Islet precursor cell (in vitro differentiated cells): ENCODE measurements around the gene SAMD4A.
"Not testable (repeated sequence)": the region's sequence is repeated elsewhere in the genome, so short reads cannot be mapped to it uniquely, and the experiment has no call there.

Experiments used
- DNase-seq: peaks from one replicate; pipeline ENCODE4 v3.0.0-alpha.2; 2018

SAMD4A gene

DNA sequence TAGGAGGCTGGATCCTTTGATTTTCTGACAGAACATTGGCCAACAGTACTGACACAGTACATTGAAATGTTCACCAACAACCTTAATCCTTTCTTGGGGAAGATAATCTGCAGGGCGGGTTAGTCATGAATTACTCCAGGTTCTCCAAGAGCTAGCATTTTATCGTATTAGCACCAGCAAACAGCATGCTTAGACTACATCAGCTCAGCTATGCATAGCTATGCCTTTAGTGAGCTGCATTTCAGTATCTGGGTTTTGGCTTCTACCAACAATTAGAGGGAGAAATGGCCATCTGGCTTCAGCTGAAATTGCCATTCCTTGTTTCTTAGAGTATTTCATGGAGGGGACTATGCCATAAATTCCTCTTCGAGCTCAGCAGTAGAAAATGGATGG is 33.8 kb downstream of the SAMD4A start:
- DNase-seq = peak; percentile 72

- DNase-seq = no peak
These were observed 36.4 kb downstream of the SAMD4A start for GRCh38 chr14:54603362-54603761.

DNA sequence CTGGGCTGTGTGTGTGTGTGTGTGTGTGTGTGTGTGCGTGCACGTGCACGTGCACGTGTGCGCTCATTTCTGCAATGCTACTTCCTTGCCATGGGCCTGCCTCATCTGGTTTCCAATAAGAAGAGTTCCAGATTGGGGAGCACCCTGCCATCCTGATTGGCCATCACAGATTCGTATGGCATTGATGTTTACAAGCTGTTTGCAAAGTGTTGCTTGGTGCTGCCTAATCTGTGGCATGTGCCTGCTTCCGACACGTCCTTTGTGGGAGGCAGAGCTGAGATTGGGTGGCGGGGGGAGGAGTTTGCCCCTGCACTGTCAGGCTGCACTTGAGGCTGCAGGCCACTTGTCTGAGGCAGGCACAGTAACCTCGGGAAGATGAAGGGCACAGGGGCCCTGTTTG is 39.2 kb downstream of the SAMD4A start:
- peak; percentile 65 for DNase-seq

- no peak for DNase-seq
These were observed 39.8 kb downstream of the SAMD4A start for GRCh38 chr14:54606631-54607133.

DNA sequence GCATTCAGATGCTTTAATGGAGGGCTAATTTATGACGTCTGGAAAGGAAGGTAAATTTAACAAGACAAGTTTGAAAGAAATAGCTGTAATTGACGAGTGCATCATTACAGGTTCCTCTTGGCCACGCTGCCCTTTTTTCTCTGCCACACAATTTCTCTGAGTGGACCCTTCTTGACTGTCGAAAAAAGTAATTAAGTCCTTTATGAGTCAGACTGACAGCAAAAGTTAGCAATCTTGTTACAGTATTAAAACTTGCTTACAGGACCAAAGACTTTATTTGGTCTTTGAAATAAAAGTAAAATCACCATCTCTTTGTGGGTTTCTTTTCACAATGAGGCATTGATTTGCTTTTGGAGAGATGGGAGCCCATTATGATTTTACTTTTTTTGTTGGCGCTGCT is 42.6 kb downstream of the SAMD4A start:
- no peak for DNase-seq

DNA sequence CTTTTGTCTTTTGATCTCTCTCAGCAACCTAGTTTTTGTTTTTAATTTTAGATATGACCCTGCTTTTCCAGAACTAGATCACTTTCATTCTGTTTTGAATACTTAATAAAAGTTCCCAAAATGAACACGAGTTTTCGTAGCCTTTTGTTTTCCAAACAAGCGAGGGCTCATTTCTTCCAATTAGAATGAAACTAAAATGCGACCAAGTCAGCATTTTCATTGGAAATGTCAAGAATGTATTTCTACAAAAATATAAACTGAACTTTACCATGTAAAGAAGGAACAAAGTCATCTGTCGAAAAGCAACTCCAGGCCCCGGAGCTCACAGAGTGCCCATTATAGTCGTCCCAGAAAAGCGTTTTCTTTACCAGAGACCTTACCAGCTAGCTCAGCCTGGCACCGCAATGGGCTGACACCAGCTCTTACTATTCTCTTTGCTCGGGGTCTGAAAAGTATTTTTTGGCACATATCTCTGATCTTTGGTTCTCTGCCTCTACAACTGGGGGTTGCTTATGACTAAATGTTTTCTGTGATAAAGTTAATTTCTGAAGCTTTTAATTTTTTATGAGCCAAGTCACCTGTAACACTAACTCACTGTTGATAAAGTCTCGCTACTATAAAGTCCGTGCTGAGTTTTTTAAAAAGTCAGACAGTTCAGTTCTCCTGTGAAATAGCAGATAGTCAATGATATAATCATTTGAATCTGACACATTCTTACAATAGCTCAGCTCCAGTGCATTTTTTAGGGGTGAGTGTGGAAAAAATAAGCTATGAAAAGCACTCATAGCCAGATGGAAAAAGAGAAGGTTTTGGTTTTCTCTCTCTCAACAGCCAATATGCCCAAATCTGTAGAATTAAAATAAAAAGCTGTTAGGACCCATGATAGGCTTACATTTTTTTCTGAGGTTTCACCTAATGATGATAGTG is 43.4 kb downstream of the SAMD4A start:
- no peak for DNase-seq

DNA sequence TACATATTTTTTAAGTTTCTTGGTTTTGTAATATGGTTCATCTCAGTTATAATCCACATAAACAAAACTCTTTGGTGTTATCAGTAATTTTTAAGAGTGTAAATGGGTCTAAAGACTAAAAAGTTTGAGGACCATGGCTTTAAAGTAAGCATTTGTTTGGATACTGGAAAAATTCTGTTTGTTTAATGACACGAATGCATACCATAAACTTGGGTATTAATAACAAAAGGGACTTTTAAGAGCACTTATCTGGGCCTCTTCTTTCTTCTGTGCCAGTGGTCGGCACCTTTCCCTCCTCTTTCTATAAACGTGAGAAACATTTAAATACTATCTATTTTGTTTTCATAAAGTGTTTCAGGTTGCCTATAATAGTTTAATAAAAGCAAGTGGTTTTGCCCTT is 47.4 kb downstream of the SAMD4A start:
- no peak for DNase-seq

DNA sequence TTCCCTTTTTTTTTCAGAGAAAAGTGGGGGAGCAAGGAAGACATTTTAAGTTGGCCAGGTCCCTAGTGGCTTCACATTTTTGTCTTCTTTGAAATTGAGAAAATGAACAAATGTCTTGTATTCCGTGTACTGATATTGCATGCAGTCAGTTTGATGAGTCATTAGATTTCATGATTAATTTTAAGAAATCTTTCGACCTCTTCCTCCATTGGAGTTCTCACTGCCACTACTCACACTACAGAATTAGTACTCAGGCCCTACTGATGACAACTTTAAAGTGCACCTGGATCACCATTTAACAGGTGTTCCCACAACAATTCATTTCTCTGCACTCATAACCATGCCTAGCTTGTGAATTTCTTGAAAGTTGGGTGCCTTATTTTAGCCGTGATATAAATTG is 50.5 kb downstream of the SAMD4A start:
- DNase-seq = no peak

DNA sequence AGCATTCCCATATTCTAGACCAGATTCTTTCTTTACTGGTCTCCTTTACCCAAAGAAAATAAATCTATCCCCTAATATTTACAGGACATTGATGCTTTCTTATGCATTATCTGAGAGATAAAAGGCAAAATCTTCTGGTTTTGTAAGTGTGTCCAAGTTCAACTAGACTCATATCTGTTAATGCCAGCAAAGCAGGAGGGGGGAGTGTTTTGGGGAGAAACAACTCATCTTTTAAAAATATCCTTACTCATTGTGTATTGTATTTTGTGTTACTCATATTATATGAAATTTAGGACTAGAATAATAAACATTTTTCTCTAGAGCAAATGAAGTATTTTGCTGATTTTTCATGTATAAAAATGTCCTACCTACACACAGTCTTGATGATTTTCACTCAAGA is 54.8 kb downstream of the SAMD4A start:
- DNase-seq = no peak

DNA sequence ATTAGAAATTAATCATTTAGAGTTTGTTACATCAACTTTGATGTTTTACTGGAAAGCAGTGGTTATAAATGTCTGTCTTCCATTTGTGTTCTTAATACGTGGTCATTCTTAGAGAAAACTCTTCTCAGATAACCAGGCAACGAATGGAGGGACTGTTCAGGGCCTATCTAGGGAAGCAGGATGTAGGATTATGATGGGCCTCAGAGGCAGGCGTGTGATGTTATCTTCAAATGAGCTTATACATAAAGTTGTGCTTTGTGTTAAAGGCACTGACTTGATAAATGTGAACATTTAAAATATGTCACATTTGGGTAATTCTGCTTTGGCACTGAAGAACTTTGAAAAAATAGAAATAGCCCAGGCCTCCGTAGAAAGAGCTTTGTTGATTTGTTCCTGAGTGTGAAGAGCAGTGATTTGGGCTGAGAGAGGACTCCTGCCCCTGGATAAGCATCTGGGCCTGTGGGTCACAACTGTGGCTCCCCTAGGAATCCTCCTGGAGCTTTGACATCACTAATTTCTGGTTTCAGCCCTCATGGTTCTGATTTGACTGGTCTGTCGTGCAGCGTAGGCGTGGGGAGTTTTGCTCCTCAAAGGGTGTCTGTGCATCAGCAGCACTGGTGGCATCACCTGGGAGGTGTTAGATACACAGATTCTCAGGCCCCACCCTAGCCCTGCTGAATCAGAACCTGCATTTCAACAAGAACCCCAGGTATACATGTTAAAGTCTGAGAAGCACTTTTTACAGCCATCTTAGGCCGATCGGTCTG is 55.4 kb downstream of the SAMD4A start:
- DNase-seq = no peak

- no peak for DNase-seq
These were observed 56.5 kb downstream of the SAMD4A start for GRCh38 chr14:54623279-54624004.

DNA sequence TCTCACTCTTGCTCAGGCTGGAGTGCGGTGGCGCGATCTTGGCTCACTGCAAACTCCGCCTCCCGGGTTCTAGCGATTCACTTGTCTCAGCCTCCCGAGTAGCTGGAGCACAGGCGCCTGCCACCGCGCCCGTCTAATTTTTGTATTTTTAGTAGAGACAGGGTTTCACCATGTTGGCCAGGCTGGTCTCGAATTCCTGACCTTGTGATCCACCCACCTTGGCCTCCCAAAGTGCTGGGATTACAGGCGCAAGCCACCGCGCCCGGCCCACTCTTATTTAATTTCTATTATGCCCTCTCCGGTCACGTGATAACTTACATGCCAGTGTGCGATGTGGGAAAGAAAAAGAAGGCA is 57.1 kb downstream of the SAMD4A start:
- not testable (repeated sequence) for DNase-seq

DNA sequence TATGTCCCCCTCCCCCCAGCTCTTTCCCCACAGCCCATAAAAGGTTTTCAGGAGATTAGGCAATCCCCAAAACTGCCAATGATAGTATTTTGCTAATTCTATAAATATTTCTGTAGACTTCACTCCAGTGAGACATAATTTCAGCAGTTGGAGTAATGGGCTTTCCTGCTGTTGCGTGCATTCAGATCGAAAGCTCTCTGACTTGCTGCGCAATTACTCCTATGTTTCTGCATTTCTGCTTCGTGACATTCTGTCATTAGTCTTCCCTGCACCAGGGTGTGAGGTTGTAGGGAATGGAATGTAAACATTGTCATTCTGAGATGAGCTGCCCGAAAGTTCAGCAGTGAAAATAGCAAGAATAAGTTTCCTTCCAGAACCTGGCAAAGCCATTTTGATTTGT is 58.2 kb downstream of the SAMD4A start:
- no peak for DNase-seq

DNA sequence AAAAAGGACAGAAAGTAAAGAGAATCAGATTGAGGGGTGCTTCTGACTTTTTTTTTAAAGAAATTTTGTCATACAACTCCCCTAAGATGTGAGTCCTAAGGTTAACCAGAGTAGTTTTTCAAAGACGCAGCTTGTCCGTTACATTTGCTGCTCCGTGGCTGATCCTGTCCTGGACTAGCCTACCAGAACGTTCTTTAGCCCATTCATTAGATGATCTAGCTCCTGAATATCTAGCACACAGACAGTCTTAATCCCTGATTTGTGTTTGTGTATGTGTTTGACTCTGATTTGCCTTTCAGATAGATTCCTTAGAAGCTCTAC is 60.3 kb downstream of the SAMD4A start:
- no peak for DNase-seq

DNA sequence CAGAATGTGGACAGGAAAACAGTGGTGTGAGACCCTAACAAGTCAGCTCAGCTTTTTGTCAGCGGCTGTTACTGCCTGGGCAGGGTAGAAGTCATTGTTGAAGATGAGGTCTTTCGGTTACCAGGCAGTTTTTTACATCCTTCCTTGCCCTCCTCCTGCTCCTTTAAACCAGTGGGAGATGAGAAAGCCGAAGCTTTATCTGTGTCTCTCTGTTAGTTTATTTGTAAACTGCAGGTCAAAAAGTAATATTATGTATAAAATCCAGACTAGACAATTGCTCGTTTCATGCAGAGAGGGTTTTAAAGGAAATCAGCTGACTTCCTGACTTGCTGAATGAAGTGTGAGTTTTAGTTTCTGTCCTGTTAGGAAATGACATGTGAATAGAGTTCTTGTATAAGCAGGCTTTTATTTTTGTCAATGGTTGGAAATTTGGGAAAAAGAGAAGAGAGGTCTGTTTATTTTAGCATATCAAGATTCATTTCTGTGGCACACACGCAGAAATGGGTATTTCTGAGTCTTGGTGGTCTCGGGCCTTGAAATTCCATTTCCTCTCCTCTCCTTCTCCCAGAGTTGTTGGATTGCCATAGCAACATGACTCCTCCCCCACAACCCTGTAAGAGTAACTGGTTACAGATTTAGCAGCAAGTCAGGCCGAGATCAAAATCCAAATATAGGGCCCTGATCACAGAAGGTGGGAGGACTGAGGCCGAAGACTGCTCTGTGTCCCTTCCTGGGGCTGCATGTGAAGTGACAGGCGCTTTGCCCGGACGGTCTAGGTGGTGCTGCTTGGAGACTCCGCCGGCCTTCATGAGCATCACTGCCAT is 60.8 kb downstream of the SAMD4A start:
- DNase-seq = no peak

- no peak for DNase-seq
These were observed 62.3 kb downstream of the SAMD4A start for GRCh38 chr14:54629183-54629582.

GRCh38 chr14:54629635-54630360 is 62.9 kb downstream of the SAMD4A start:
- no peak for DNase-seq

DNA sequence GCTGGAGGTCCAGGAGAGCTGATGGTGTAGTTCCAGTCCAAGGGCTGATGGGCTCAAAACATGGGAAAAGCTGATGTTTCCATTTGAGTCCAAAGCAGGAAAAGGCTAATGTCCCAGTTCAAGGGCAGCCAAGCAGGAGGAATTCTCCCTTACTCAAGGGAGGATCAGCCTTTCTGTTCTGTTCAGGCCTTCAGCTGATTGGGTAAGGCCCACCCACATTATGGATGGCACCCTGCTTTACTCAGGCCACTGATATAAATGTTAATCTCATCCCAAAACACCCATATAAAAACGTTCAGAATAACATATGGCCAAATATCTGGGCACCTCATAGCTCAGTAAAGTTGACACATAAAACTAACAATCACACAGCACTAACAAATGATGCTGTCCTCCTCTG is 64.1 kb downstream of the SAMD4A start:
- DNase-seq = no peak

DNA sequence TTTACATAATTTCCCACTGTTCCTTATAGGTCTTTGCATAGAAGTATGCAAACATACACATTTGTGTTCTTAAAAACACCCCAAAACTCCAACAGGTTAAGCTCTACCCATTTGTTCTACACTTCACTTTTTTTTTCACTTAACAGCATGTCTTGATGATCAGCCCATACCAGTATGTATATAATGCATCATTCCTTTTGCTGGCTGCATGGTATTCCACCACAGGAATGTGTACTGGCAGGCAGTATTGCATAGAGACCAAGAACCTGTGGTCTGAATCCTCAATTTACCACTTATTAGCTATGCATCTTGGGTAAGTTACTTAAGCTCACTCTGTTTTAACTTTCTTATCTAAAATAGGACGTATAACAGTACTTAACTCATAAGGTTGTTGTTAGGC is 65.5 kb downstream of the SAMD4A start:
- DNase-seq = no peak

- DNase-seq = no peak
These were observed 66.1 kb downstream of the SAMD4A start for GRCh38 chr14:54633076-54633475.

GRCh38 chr14:54637270-54638134 is 70.6 kb downstream of the SAMD4A start:
- DNase-seq = no peak
